CD4-positive, alpha-beta T cell treated with Interleukin-2 at 100 ng/mL for 4 hours (primary cell): Measurements from ENCODE around the gene EMILIN1.
"Not testable (repeated sequence)": the region's sequence is repeated elsewhere in the genome, so short reads cannot be mapped to it uniquely, and the experiment has no call there.

Experiments
- DNase-seq: peaks from one replicate; pipeline ENCODE4 v3.0.0-alpha.2; 2020; ENCODE audit warnings: low spot score

The EMILIN1 gene

DNA sequence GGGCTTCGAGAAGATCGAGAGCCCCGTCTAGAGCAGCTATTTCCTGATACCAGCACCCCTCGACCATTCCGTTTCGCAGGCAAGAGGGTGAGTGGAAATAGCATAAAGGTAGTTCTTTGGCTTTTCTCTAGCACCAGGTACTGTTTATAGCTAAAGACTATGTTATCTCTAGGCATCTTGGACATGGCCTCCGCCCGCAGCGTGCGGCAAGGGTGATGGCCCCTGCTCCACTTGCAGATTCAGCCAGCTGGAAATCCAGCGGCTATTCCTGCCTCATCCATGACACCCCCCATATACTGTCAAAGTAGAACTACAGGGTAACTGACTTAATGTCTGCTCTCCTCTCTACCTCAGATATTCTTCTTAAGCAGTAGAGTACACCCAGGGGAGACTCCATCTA, 23.7 kb upstream of the EMILIN1 start:
- DNase-seq = no peak

DNA sequence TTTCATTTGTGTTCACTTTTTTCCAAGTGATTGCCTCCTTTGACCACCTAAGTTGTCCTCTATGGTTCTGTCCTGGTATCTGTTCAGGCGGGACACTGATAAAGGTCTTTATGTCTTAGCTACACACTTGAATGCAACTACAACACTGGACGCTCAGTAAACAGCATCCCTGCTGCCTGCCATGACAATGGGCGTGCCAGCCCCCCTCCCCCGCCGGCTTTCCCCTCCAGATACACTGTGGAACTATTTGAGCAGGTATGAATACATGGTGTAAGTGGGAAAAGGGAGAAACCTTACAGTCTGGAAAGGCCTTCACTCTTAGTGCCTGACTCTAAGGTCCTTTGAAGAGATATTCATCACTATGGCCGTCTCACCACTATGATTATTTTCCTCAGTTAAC, 21.2 kb upstream of the EMILIN1 start:
- DNase-seq = no peak

GRCh38 chr2:27058210-27058609, 20.2 kb upstream of the EMILIN1 start:
- no peak for DNase-seq

- no peak for DNase-seq
These were observed 19.1 kb upstream of the EMILIN1 start for GRCh38 chr2:27059141-27059820.

DNA sequence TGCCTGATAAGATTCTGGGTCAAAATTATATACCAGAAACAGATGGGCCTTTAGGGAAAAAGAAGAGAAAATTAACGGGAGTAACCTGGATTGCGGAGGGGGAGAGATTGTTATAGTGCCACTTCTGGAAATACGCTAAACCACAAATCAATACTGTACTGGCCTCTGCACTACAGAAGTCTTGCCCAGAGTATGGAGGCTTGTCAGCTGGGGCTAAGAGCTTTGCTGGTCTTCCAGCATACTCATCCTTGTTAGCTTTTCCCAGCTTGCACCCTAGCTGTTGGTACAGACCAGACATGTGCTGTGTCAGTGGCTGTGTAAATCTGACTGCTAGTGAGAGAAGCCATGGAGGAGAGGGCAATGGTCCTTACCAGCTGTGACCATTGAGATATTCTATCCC, 18.1 kb upstream of the EMILIN1 start:
- no peak for DNase-seq

GRCh38 chr2:27065128-27065527, 13.3 kb upstream of the EMILIN1 start:
- no peak for DNase-seq

DNA sequence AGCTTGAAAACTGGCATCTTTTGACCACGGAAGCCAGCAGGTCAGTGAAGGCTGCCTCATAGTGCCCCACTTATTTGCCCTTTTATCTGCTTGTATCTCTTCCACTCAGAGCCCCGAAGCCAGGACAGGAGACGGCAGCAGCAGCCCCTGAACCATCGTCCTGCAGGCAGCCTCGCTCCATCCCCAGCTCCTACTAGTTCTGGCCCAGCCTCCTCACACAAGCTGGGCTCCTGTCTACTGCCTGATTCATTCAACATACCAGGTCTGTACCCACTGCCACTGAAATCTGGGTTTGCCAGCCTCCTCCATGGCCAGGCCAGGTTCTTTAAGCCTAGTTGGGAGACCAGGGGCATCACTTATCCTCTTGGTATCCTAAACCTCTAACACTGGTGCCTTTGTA, 11.0 kb upstream of the EMILIN1 start:
- DNase-seq = no peak

- no peak for DNase-seq
These were observed 9.0 kb upstream of the EMILIN1 start for GRCh38 chr2:27069436-27069835.

DNA sequence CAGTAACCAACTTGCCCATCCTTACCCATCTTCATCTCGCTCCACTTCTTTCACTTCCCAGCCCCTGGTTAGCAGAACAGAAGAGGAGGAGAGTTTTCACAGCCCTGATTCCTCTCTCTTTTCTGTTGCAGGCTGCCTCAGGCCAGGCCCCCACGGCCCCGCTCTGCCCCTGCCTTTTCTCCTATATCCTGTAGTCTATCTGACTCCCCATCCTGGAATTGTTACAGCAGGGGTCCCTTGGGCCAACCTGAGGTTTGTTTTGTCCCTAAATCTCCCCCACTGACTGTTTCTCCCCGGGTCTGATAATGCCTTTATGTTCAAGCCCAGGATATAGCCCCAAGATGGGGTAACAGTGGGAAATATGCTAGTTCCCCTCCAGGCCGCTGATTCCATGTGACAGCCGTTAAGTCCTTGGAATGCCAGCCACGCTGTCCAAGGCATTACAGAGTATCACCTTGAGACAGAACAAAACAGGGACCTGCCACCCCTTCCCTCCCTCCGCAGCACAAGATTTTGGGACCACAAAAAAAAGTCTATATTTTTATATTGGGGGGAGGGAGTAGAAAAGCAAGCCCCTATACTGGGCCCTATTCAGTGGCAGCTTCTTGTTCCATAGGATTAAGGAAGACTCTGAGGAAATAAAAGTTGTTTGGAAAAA, 8.3 kb upstream of the EMILIN1 start:
- DNase-seq = no peak

GRCh38 chr2:27070653-27071276, 7.7 kb upstream of the EMILIN1 start:
- DNase-seq = no peak

DNA sequence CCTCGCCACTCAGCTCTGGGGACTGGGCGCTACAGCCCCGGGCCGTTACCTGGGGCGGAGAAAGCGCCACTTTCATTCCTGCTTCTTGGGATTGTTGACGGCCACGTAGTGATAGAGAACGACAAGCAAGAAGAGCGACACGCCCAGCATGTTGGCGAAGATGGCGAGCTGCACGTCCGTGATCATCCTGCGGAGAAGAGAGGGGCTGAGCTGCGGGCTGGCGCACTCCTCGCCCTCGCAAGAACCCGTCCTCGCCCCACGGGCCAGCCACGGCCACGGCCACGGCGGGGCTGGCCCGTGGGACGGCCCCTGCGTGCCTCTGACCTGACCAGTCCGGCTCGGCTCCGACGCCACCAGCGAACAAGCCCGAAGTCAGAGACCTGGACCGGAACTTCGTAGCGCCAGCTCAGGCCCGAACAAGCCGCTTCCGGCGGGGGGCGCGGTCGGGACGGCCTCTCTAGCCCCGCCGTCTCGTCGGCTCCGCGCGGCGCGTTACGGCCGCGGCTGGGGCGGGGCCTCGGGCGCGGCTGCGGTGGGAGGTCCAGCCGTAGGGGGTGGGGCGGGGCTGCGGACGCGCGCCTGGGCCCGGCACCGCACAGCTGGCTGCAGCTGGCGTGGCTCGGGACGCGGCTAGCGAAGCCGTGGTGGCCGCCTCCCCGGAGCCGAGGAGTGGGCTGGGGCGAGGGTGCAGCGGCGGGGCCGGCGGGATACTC, 7.0 kb upstream of the EMILIN1 start, which contains the start of gene OST4:
Gene OST4, minus strand, starts transcription at position 378 of the 713 bp plus-strand sequence.
- DNase-seq = peak; percentile 90

DNA sequence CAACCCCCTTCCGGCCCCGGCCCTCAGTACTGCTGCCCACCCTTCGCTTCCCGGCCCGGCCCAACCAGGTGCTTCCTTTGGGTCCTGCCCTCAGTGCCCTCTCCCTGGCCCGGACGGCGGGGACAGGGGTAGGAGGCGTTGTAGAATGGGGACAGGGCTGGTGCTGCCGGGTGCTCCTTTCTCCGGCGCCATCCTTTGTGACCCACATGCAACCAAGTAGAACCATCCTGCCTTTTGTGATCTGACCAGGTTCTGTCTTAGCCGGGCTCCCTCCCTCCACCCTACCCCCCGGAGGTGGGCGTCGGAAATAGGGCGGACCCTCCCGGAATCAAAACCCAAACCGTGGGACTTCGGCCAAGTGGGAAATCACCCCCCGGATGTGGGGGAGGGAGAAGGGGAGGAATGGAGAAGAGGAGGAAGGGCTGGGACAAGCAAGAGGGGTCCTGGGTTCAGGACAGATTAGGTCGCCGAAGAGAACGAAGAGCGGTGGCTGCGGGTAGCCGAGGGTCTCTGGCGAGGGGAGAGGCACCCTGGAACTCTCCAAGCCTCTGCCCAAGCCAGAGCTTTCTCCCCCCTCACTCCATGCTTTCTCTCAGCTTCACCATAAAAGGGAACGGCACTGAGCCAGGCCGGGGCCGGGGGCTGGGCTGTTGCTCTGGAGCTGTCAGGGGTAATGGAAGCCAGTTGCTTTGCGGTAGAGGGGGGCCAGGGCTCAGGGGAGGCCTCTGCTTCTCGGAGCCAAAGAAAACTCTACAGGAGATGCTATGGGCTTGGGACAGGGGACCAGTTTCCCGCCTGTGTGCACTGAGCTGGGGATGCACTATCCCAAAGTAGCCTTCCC, 6.2 kb upstream of the EMILIN1 start:
- DNase-seq = peak; percentile 13

DNA sequence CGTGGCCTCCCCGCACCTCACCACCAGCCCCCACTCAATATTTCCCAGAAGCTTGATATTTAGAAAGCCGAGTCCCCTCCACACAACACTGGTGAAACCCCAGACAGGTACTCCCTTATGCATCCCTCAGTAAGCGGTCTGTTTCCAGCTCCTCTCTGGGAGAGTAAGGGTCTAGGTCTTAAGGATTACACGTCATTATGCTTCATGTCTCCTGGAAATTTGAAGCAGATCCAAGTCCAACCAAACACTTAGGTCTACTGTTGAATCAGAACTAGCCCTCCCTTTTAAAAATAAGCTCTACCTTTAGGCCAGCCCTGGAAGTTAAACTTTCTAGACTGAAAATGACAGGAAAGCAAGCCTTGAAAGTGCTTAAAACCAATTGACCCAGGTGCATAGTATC, 5.5 kb upstream of the EMILIN1 start:
- no peak for DNase-seq

DNA sequence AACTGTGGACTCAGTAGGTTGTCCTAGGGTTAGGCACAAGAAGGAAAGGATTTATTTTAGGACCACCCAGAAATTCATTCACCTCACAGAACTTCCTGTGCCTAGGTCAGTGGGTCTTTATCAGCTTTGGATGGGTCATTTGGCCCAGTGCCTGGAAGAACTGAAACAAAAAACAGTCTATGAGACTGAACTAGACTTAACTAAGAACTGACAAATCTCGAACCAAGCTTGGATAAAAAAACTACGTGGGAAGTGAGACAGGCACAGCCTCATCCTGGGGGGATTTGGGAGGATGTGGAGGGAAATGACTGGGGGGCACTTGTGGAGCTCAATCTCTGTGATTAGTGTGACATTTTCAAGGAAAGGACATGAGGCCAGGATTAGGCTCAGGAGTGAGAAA, 4.6 kb upstream of the EMILIN1 start:
- DNase-seq = no peak

- DNase-seq = peak; percentile 55
These were observed 3.5 kb upstream of the EMILIN1 start for GRCh38 chr2:27074738-27075565.

DNA sequence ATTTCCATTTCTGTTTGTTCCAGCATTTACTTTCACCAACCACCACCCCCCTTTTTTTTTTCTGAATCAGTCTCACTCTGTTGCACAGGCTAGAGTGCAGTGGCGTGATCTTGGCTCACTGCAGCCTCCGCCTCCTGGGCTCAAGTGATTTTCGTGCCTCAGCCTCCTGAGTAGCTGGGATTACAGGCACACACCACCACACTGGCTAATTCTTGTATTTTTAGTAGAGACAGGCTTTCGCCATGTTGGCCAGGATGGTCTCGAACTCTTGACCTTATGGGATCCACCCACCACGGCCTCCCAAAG, 2.9 kb upstream of the EMILIN1 start:
- DNase-seq = not testable (repeated sequence)

- no peak for DNase-seq
These were observed 2.1 kb upstream of the EMILIN1 start for GRCh38 chr2:27076323-27076722.

- DNase-seq = no peak
These were observed 1.2 kb upstream of the EMILIN1 start for GRCh38 chr2:27077231-27077630.

DNA sequence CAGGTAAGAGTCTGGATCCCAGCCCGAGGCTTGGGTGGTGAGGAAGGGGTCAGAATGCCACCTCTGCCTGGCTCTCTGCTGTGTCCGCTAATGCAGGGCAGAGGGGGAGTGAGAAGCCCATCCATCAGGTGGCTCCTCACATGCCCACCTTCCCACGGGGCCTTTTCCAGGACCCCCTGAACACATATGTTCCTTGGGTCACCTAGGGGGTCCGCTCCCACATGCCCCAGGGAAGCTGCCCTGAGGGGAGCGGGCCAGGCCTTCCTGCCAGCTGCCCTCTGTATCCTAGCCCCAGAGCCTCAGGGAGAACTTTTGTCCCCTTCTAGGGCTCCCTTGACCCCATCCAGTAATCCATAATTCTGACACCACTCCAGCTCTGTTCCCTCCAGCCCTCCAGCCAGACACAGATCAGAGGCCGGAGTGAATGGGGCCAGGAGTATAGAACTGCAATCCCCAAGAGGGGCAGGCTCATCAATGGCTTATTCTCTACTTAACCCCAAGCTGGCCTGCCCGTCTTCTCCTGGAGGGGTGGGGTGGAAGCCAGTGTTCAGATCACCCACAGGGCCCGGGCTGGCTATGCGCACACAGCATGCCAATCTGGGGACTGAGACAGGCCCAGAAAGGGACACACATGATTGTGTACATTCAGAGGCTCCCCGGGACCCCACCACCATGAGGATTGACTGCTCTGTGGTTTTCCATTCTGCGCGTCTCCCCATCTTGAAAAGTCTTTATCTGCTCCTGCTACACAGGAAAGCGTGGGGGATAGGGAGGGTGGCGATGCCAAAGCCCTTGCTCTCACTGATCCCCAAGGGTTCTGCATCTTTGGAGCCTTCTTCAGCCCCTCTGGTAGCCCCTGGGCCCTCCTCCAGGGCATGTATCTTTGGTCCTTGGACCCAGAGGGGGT, 1.1 kb downstream of the EMILIN1 start:
- no peak for DNase-seq

DNA sequence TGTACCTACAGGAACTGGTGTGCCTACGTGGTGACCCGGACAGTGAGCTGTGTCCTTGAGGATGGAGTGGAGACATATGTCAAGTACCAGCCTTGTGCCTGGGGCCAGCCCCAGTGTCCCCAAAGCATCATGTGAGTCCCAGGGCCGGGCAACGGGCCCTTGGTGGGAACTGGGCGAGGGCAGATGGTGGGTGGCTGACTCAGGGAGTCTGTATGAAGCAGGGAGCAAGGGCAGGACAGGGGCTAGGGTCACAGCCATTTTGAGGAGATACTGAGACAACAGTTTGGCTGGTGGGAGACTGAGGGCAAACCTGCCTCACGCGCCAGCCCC, 1.7 kb downstream of the EMILIN1 start:
- DNase-seq = no peak
